Muscle layer of colon (tissue), 2 donors: ENCODE results near the gene SCRN2.

Source experiments
- H3K27ac ChIP-seq: one replicate; pipeline ENCODE4 v1.7.0; 2013; ENCODE audit warnings: low read depth, mild to moderate bottlenecking, low read length, moderate library complexity
- H3K27me3 ChIP-seq, 2 donors: one replicate each; pipeline ENCODE4 v1.7.0; 2013; ENCODE audit warnings: low read length in 2 of 2, mild to moderate bottlenecking in 2 of 2; ENCODE audit not compliant: insufficient read depth in 2 of 2, control insufficient read depth in 1 of 2
- H3K36me3 ChIP-seq: one replicate; pipeline ENCODE4 v1.7.0; 2013; ENCODE audit warnings: mild to moderate bottlenecking, low read length; ENCODE audit not compliant: insufficient read depth
- H3K4me1 ChIP-seq: one replicate; pipeline ENCODE4 v1.7.0; 2013; ENCODE audit warnings: mild to moderate bottlenecking, low read length; ENCODE audit not compliant: insufficient read depth
- H3K4me3 ChIP-seq, 2 donors: one replicate each; pipeline ENCODE4 v1.7.0; 2013; ENCODE audit warnings: low read length in 2 of 2, low read depth in 1 of 2, mild to moderate bottlenecking in 1 of 2, moderate library complexity in 1 of 2
- H3K9ac ChIP-seq: one replicate; pipeline ENCODE4 v1.7.0; 2013; ENCODE audit warnings: low read length
- H3K9me3 ChIP-seq: one replicate; pipeline ENCODE4 v1.7.0; 2013; ENCODE audit warnings: mild to moderate bottlenecking, low read length
- donor health status: abdominal sarcoma.
- donor health status: Adenocarcinoma of cecum.

SCRN2 gene

GRCh38 chr17:47829870-47830269 lies 11.2 kb downstream of the SCRN2 start:
- Histone ChIP-seq H3K4me3 (no peak overlapping the region), H3K27ac (no peak overlapping the region), H3K9ac (no peak overlapping the region)

GRCh38 chr17:47823519-47823918 lies 17.6 kb downstream of the SCRN2 start:
- Histone ChIP-seq H3K27me3 (no peaks in the 10 kb centered on the region), H3K27ac (no peak overlapping the region), H3K9me3 (no peaks in the 10 kb centered on the region), H3K36me3 (peaks cover 51% of the 10 kb centered on the region), H3K9ac (no peak overlapping the region), H3K4me1 (peaks cover 16% of the 10 kb centered on the region), H3K4me3 (no peak overlapping the region)

More at GRCh38 chr17:47829870-47830269, 11.2 kb downstream of the SCRN2 start:
- Histone ChIP-seq H3K27me3 (no peaks in the 10 kb centered on the region), H3K36me3 (peaks cover 30% of the 10 kb centered on the region), H3K4me1 (peaks cover 17% of the 10 kb centered on the region), H3K9me3 (no peaks in the 10 kb centered on the region)

- Histone ChIP-seq H3K9me3 (no peaks in the 10 kb centered on the region), H3K27ac (no peak overlapping the region), H3K4me3 (no peak overlapping the region), H3K27me3 (no peaks in the 10 kb centered on the region), H3K36me3 (peaks cover 47% of the 10 kb centered on the region), H3K4me1 (peaks cover 16% of the 10 kb centered on the region), H3K9ac (no peak overlapping the region)
Measured at GRCh38 chr17:47822785-47823184, 18.3 kb downstream of the SCRN2 start.

GRCh38 chr17:47821424-47822391 lies 19.4 kb downstream of the SCRN2 start, which contains the start of gene OSBPL7:
TSS of gene OSBPL7 (minus strand) at chr17:47821794. CDS start at chr17:47820278, 1,516 bp downstream.
- Histone ChIP-seq H3K9ac (peak within 1 kb of the TSS; percentile 38), H3K4me1 (peaks cover 16% of the 10 kb centered on the region), H3K4me3 (peak within 1 kb of the TSS; percentile 62 to 85), H3K9me3 (no peaks in the 10 kb centered on the region), H3K27ac (peak within 1 kb of the TSS; percentile 30), H3K27me3 (no peaks in the 10 kb centered on the region), H3K36me3 (peaks cover 45% of the 10 kb centered on the region)

GRCh38 chr17:47821031-47821423 lies 20.0 kb downstream of the SCRN2 start:
- Histone ChIP-seq H3K36me3 (peaks cover 42% of the 10 kb centered on the region), H3K27me3 (no peaks in the 10 kb centered on the region), H3K4me1 (peaks cover 16% of the 10 kb centered on the region), H3K27ac (peak overlapping the region; percentile 30), H3K9ac (peak overlapping the region; percentile 38), H3K4me3 (peak overlapping the region; percentile 62 to 85), H3K9me3 (no peaks in the 10 kb centered on the region)

GRCh38 chr17:47820033-47820789 lies 20.9 kb downstream of the SCRN2 start:
- Histone ChIP-seq H3K9me3 (no peaks in the 10 kb centered on the region), H3K4me3 (peak overlapping the region in 1 of 2 donors; percentile 85), H3K36me3 (peaks cover 34% of the 10 kb centered on the region), H3K4me1 (peaks cover 16% of the 10 kb centered on the region), H3K27ac (no peak overlapping the region), H3K27me3 (no peaks in the 10 kb centered on the region), H3K9ac (no peak overlapping the region)

- Histone ChIP-seq H3K9ac (no peak overlapping the region), H3K4me3 (no peak overlapping the region), H3K9me3 (no peaks in the 10 kb centered on the region), H3K4me1 (peaks cover 16% of the 10 kb centered on the region), H3K27ac (no peak overlapping the region), H3K36me3 (peaks cover 32% of the 10 kb centered on the region), H3K27me3 (no peaks in the 10 kb centered on the region)
Measured at GRCh38 chr17:47819475-47819874, 21.6 kb downstream of the SCRN2 start.

GRCh38 chr17:47818002-47818695 lies 22.9 kb downstream of the SCRN2 start:
- Histone ChIP-seq H3K36me3 (peaks cover 21% of the 10 kb centered on the region), H3K4me1 (peaks cover 16% of the 10 kb centered on the region), H3K9me3 (no peaks in the 10 kb centered on the region), H3K27me3 (no peaks in the 10 kb centered on the region), H3K27ac (no peak overlapping the region), H3K4me3 (no peak overlapping the region), H3K9ac (no peak overlapping the region)

GRCh38 chr17:47816947-47817346 lies 24.1 kb downstream of the SCRN2 start:
- no peak overlapping the region for H3K9ac ChIP-seq
- H3K36me3 ChIP-seq: peaks cover 16% of the 10 kb centered on the region

GRCh38 chr17:47816111-47816735 lies 24.9 kb downstream of the SCRN2 start:
- H3K9ac ChIP-seq: no peak overlapping the region
- H3K27ac ChIP-seq: no peak overlapping the region
- H3K4me3 ChIP-seq: no peak overlapping the region
- H3K9me3 ChIP-seq: no peaks in the 10 kb centered on the region
- H3K36me3 ChIP-seq: peaks cover 17% of the 10 kb centered on the region
- H3K27me3 ChIP-seq: no peaks in the 10 kb centered on the region
- peaks cover 11% of the 10 kb centered on the region for H3K4me1 ChIP-seq

More at GRCh38 chr17:47816947-47817346, 24.1 kb downstream of the SCRN2 start:
- H3K27me3 ChIP-seq: no peaks in the 10 kb centered on the region
- H3K9me3 ChIP-seq: no peaks in the 10 kb centered on the region
- no peak overlapping the region for H3K4me3 ChIP-seq
- H3K4me1 ChIP-seq: peaks cover 14% of the 10 kb centered on the region
- H3K27ac ChIP-seq: no peak overlapping the region
